ENCODE data around the gene CORO2A. TPM values are rescaled to one million over a fixed set of nuclear protein-coding genes. Genes with fewer than 3 reads are reported as not detected.

Gene CORO2A
- polyA plus RNA-seq, 1 of the 3 experiments (the other 2 are of a cell fraction), result 2.3 TPM

DNA sequence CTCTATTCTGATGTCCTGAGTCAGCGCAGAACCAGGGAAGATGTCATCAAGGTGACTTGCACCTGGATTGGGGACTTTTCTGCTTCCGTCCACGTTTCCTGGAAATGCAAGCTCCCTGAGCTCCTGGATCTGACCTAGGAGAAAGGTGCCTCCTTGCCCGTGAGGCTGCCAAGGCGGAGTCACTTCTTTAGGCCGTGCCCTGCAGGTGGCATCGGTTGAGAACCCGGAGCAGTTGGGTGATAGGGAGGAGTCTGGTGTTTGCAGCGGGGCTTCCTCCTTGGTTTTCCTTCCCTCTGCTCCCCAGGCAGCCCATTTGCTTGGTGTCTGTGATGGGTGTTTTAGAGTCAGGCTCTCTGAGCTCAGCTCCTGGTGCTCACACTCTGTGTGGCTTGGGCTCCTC is 120.7 kb downstream of the CORO2A start:
- Histone ChIP-seq H3K27ac (ENCODE audit: low read depth in 2 of 2, low read length in 1 of 2) (no peak overlapping the region), H3F3A (replicated peaks; ENCODE audit: insufficient read depth) (peaks cover 6% of the 10 kb centered on the region), H3K4me3 (ENCODE audit: low read depth in 2 of 2, low read length in 1 of 2) (no peak overlapping the region), H2AFZ (ENCODE audit: low read depth) (no peak overlapping the region), H3K36me3 (replicated peaks in 1 of 2; ENCODE audit: control insufficient read depth in 1 of 2, insufficient read depth in 2 of 2, low read length in 1 of 2) (peaks cover 0 to 6% of the 10 kb centered on the region in 2 experiments), H3K27me3 (ENCODE audit: insufficient read depth) (no peaks in the 10 kb centered on the region), H3K4me2 (no peak overlapping the region), H3K9ac (no peak overlapping the region), H3K9me2 (no peaks in the 10 kb centered on the region), H3K9me3 (no peaks in the 10 kb centered on the region), H3K4me1 (ENCODE audit: control insufficient read depth in 1 of 2, insufficient read depth in 2 of 2, low read depth in 1 of 2, low read length in 1 of 2) (no peaks in the 10 kb centered on the region; a peak in 2 of 4 replicates), H3K79me2 (ENCODE audit: insufficient read depth) (peaks cover 13% of the 10 kb centered on the region; the same call in 1 of the 2 replicates), H4K20me1 (ENCODE audit: insufficient read depth) (0 out of 2 replicates have a peak, but pooled peaks cover 3% of the 10 kb centered on the region)
- TF ChIP-seq RXRA (IDR thresholded peaks at IDR 0.05; ENCODE audit: borderline replicate concordance, low read depth) (no peak), RCOR1 (IDR thresholded peaks at IDR 0.05; ENCODE audit: low read length) (no peak), CHD2 (IDR thresholded peaks at IDR 0.05; ENCODE audit: low read length, partially characterized antibody) (no peak), MEF2A (IDR thresholded peaks at IDR 0.05; ENCODE audit: borderline replicate concordance, low read depth) (no peak), TCF12 (IDR thresholded peaks at IDR 0.05) (no peak), NFIC (IDR thresholded peaks at IDR 0.05; ENCODE audit: borderline replicate concordance) (no peak), POLR2AphosphoS5 (IDR thresholded peaks at IDR 0.05; ENCODE audit: low read depth, low read length) (no peak), GATA2 (CRISPR knock-in tag; IDR thresholded peaks at IDR 0.05) (no peak)
- DNase-seq, result no peak
- 92% methylated on average over 9 of the region's 9 CpGs for WGBS (ENCODE audit: low lambda C conversion rate)
- POLR2A ChIA-PET, result no interaction called here
- CTCF ChIA-PET, result interaction anchor here (1.1 to 2.6 kb wide), 2 partner anchors 13 to 144 kb away, joined by 3 to 7 read pairs; no protein-coding TSS in a partner anchor

Small RNA genes within 50 kb of the gene (small RNA-seq; reads per million reads assigned to genes)
- gene MIR6854 (0 to 0.98 (median 0) reads per million in 7 experiments), gene RF00017 (0 reads per million in 7 experiments)

Other genes starting within 250 kb of the CORO2A start
- gene ANP32B, start 209.3 kb downstream of the CORO2A start, polyA plus RNA-seq (2012; rRNA removed), result 21.6 and 28.4 TPM in 2 replicates
- gene NANS, start 135.9 kb downstream of the CORO2A start, polyA plus RNA-seq (2012; rRNA removed), result 53.5 and 61.3 TPM in 2 replicates
- 13.4 and 15.3 TPM in 2 replicates for gene TRIM14, start 73.4 kb downstream of the CORO2A start, polyA plus RNA-seq (2012; rRNA removed)
- gene TBC1D2, start 63.0 kb upstream of the CORO2A start, polyA plus RNA-seq (2012; rRNA removed), result 5.1 and 5.6 TPM in 2 replicates